Measurements from ENCODE around the gene OR52E5.

DNA sequence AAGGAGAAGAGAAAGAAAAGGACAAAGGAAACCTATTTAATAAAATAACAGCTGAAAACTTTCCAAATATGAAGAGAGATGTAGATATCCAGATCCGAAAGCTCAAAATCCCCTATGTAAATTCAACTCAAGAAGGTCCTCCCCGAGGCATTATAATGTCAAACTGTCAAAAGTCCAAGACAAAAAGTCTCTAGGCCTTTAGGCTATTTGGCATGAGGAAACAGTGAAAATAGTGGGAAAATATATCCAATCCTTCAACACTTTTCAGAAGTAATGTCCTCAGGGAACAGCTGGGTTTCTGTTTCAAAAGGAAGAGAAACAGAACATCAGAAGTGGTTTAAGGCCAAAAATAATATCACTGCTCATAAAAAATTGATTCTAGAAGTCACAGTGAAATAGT lies 14.4 kb upstream of the OR52E5 start:
- TF ChIP-seq, protein P1, sequence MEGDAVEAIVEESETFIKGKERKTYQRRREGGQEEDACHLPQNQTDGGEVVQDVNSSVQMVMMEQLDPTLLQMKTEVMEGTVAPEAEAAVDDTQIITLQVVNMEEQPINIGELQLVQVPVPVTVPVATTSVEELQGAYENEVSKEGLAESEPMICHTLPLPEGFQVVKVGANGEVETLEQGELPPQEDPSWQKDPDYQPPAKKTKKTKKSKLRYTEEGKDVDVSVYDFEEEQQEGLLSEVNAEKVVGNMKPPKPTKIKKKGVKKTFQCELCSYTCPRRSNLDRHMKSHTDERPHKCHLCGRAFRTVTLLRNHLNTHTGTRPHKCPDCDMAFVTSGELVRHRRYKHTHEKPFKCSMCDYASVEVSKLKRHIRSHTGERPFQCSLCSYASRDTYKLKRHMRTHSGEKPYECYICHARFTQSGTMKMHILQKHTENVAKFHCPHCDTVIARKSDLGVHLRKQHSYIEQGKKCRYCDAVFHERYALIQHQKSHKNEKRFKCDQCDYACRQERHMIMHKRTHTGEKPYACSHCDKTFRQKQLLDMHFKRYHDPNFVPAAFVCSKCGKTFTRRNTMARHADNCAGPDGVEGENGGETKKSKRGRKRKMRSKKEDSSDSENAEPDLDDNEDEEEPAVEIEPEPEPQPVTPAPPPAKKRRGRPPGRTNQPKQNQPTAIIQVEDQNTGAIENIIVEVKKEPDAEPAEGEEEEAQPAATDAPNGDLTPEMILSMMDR (IDR thresholded peaks at IDR 0.05; ENCODE audit: low read depth, low read length), result no peak
- no peak for TF ChIP-seq EZH2phosphoT487 (IDR thresholded peaks at IDR 0.05; ENCODE audit: low read depth)

All from OCI-LY3 (cell line).